Adrenal gland (tissue), 12 donors: ENCODE results near the gene GHRH. TPM values are rescaled to one million over a fixed set of nuclear protein-coding genes. Genes with fewer than 3 reads are reported as not detected.

ENCODE experiments used
- DNase-seq, 7 donors: peaks; one replicate each; pipeline ENCODE4 v3.0.0-alpha.2; 2019 to 2020
- H3K27ac ChIP-seq, 5 donors: fragments of 200-600 bp; sonication (generic) in 4 of 5; 1 replicate in 3 of 5; 2 replicates in 2 of 5; pipeline versions ENCODE4 v1.5.1 to v1.8.0; 2016 to 2020; ENCODE audit warnings: mild to moderate bottlenecking in 1 of 5
- H3K27me3 ChIP-seq: fragments of 200-600 bp; 2 replicates; pipeline ENCODE4 v1.8.0; 2021
- H3K36me3 ChIP-seq, 2 donors: fragments of 200-600 bp; replicated peaks in 1 of 2; 1 replicate in 1 of 2; 2 replicates in 1 of 2; pipeline versions ENCODE4 v1.5.1 to v1.8.0; 2018 to 2022
- H3K4me1 ChIP-seq, 2 donors: fragments of 200-600 bp; replicated peaks in 1 of 2; 1 replicate in 1 of 2; 2 replicates in 1 of 2; pipeline versions ENCODE4 v1.5.1 to v1.8.0; 2018 to 2021
- H3K4me3 ChIP-seq, 4 donors: fragments of 200-600 bp; sonication (generic) in 3 of 4; one replicate each; pipeline ENCODE4 v1.5.1; 2016 to 2018
- H3K9me3 ChIP-seq, 3 donors: fragments of 200-600 bp; sonication (generic) in 1 of 3; replicated peaks in 1 of 3; 1 replicate in 2 of 3; 2 replicates in 1 of 3; pipeline versions ENCODE4 v1.5.1 to v1.8.0; 2016 to 2021
- CTCF ChIP-seq, 6 experiments: fragments of 450-650 bp in 4 of 6; fragments of 200-600 bp in 2 of 6; sonication (generic) in 1 of 6; IDR thresholded peaks; 1 replicate in 5 of 6; 2 replicates in 1 of 6; pipeline versions ENCODE4 v1.5.1 to v1.8.0; 2016 to 2021; ENCODE audit warnings: antibody characterized with exemption in 6 of 6, mild to moderate bottlenecking in 2 of 6, moderate library complexity in 1 of 6
- POLR2A ChIP-seq, 2 donors: fragments of 450-650 bp; IDR thresholded peaks; one replicate each; pipeline ENCODE4 v1.6.1; 2017; ENCODE audit warnings: antibody characterized with exemption in 2 of 2, mild to moderate bottlenecking in 2 of 2, moderate library complexity in 1 of 2
- WGBS, 4 donors: extraction: QIAGEN DNeasy Blood & Tissue Kit in 2 of 4; methylation state at CpG; one replicate each; pipeline versions ENCODE4 v1.1.5 to v1.1.7; 2013 to 2017; 5-methylcytosine and 5-hydroxymethylcytosine counted together
- intact Hi-C, 2 donors: fragments of 100-400 bp; cut with DNase I; formaldehyde crosslinking; loops; one replicate each; pipeline versions ENCODE4 v1.14.1 to v1.15.0; 2022 to 2023
- polyA plus RNA-seq, 3 donors: library from polyadenylated mRNA; stranded (reverse); fragments of 200-250 nt in 2 of 3; fragments of 350-450 nt in 1 of 3; fragmentation: Illumina TruSeq in 1 of 3; extraction: RNeasy Lipid Tissue Mini Kit (QIAGEN cat#74804) in 1 of 3; gene quantifications; one replicate each; pipeline ENCODE4 v1.2.3, GENCODE V29; 2013 to 2014
- total RNA-seq, 9 donors: library from RNA; depleted of rRNA in 4 of 9; stranded (reverse); fragments of >200 nt in 4 of 9; fragments of 120-200 nt in 1 of 9; fragmentation: NEBNext Ultra II Directional in 1 of 9; extraction: Animal tissue kit (Norgen Biotek cat#: 25700) in 1 of 9; gene quantifications; one replicate each; pipeline versions ENCODE4 v1.1.0 to v1.2.4, GENCODE V29; 2013 to 2023
- donor health status: healthy with polysubstance abuse.
- donor health status: Bipolar disorder and iron deficiency.
- donor health status: DM: yes; HTN: yes; CAD: no.
- donor health status: DM: no; HTN: no; CAD: no.
- donor health status: DM: no; HTN: no; CAD: no.
- donor health status: DM: yes; HTN: yes; CAD: no.

Gene GHRH
- total and polyA plus RNA-seq, 12 donors = 0.91 to 26.1 TPM; not detected in 10

- no peaks in the 10 kb centered on the region for H3K9me3 ChIP-seq
- H3K4me3 ChIP-seq = no peak overlapping the region
- no peaks in the 10 kb centered on the region for H3K4me1 ChIP-seq
- H3K27ac ChIP-seq = no peak overlapping the region
- H3K36me3 ChIP-seq = no peaks in the 10 kb centered on the region
- 70 to 80% (median 76%) methylated on average over 9 of the region's 9 CpGs for WGBS, 4 donors
- no peak for TF ChIP-seq POLR2A (IDR thresholded peaks at IDR 0.05)
- no peak for TF ChIP-seq CTCF (IDR thresholded peaks at IDR 0.05)
- H3K27me3 ChIP-seq = no peaks in the 10 kb centered on the region
- DNase-seq = no peak
- intact Hi-C loops = no loop called here
Measured at GRCh38 chr20:37266940-37267666, 5.5 kb upstream of the GHRH start.

GRCh38 chr20:37265152-37265551 is 3.5 kb upstream of the GHRH start:
- H3K9me3 ChIP-seq = no peaks in the 10 kb centered on the region
- H3K27me3 ChIP-seq = no peaks in the 10 kb centered on the region
- H3K4me3 ChIP-seq = no peak overlapping the region
- H3K36me3 ChIP-seq = no peaks in the 10 kb centered on the region
- no peak for DNase-seq
- no peak overlapping the region for H3K27ac ChIP-seq
- intact Hi-C loops = no loop called here
- WGBS, 4 donors = 88 to 92% (median 89%) methylated on average over 4 of the region's 4 CpGs
- TF ChIP-seq POLR2A (IDR thresholded peaks at IDR 0.05) (no peak), CTCF (IDR thresholded peaks at IDR 0.05) (no peak)
- H3K4me1 ChIP-seq = no peaks in the 10 kb centered on the region

GRCh38 chr20:37263686-37264085 is 2.1 kb upstream of the GHRH start:
- TF ChIP-seq POLR2A (IDR thresholded peaks at IDR 0.05) = no peak
- no peak for TF ChIP-seq CTCF (IDR thresholded peaks at IDR 0.05)
- no peak for DNase-seq
- H3K4me1 ChIP-seq = no peaks in the 10 kb centered on the region

GRCh38 chr20:37262505-37262904 is 891 bp upstream of the GHRH start:
- no peak for DNase-seq
- WGBS, 4 donors = 65 to 75% (median 71%) methylated on average over 8 of the region's 8 CpGs
- intact Hi-C loops = no loop called here
- Histone ChIP-seq H3K36me3 (no peaks in the 10 kb centered on the region), H3K4me3 (no peak overlapping the region), H3K4me1 (no peaks in the 10 kb centered on the region), H3K27ac (no peak overlapping the region), H3K27me3 (no peaks in the 10 kb centered on the region), H3K9me3 (no peaks in the 10 kb centered on the region)
- no peak for TF ChIP-seq CTCF (IDR thresholded peaks at IDR 0.05)
- TF ChIP-seq POLR2A (IDR thresholded peaks at IDR 0.05) = no peak

More at GRCh38 chr20:37263686-37264085, 2.1 kb upstream of the GHRH start:
- WGBS, 4 donors = 79 to 93% (median 87%) methylated on average over 2 to 6 of the region's 6 CpGs
- H3K36me3 ChIP-seq = no peaks in the 10 kb centered on the region
- no peaks in the 10 kb centered on the region for H3K27me3 ChIP-seq
- no peaks in the 10 kb centered on the region for H3K9me3 ChIP-seq
- intact Hi-C loops = no loop called here
- H3K4me3 ChIP-seq = no peak overlapping the region
- H3K27ac ChIP-seq = no peak overlapping the region
